CD4-positive, alpha-beta T cell (primary cell): ENCODE measurements around the gene SEMA7A. TPM values are rescaled to one million over a fixed set of nuclear protein-coding genes. Genes with fewer than 3 reads are reported as not detected.

Experiments used
- ATAC-seq: fragments of 200-7000 bp; cut with Tn5 transposase; one replicate; pipeline ENCODE4 v1.10.0; 2022; ENCODE audit warnings: mild to moderate bottlenecking; ENCODE audit not compliant: poor library complexity
- CTCF ChIA-PET: fragments of 350-600 bp; sonication (Branson Sonifier 250); formaldehyde crosslinking; loops from one replicate; lab custom pipeline; 2021; ENCODE audit warnings: antibody characterized with exemption, inconsistent platforms; lab: Charles Lee
- POLR2A ChIA-PET: fragments of 350-600 bp; sonication (Branson Sonifier 250); formaldehyde crosslinking; loops from one replicate; lab custom pipeline; 2021; ENCODE audit warnings: antibody characterized with exemption, inconsistent platforms; lab: Charles Lee
- DNase-seq, 14 experiments: peaks; one replicate each; pipeline ENCODE4 v3.0.0-alpha.2; 2013 to 2020; ENCODE audit warnings: mixed read lengths in 2 of 14
- H3K27ac ChIP-seq, 2 donors: one replicate each; pipeline versions ENCODE4 v1.5.1 to v1.7.0; 2013; ENCODE audit warnings: low read length in 2 of 2, low read depth in 1 of 2, mild to moderate bottlenecking in 1 of 2
- H3K27me3 ChIP-seq, 2 experiments: 1 replicate in 1 of 2; 2 replicates in 1 of 2; pipeline versions ENCODE4 v1.6.1 to v1.7.0; 2013; ENCODE audit warnings: low read length in 2 of 2, control low read depth in 1 of 2, mild to moderate bottlenecking in 1 of 2, moderate library complexity in 1 of 2; ENCODE audit not compliant: insufficient read depth in 2 of 2, control insufficient read depth in 1 of 2
- H3K36me3 ChIP-seq: one replicate; pipeline ENCODE4 v1.6.1; 2013; ENCODE audit warnings: low read length, control low read depth; ENCODE audit not compliant: insufficient read depth
- H3K4me1 ChIP-seq: one replicate; pipeline ENCODE4 v1.6.1; 2013; ENCODE audit warnings: low read length, control low read depth; ENCODE audit not compliant: insufficient read depth
- H3K4me3 ChIP-seq: one replicate; pipeline ENCODE4 v1.5.1; 2013; ENCODE audit warnings: mild to moderate bottlenecking, low read length, moderate library complexity
- H3K9me3 ChIP-seq, 2 experiments: 1 replicate in 1 of 2; 2 replicates in 1 of 2; pipeline versions ENCODE4 v1.6.1 to v1.7.0; 2013; ENCODE audit warnings: low read length in 2 of 2, mild to moderate bottlenecking in 2 of 2, control low read depth in 1 of 2, moderate library complexity in 1 of 2; ENCODE audit not compliant: control insufficient read depth in 1 of 2, insufficient read depth in 1 of 2
- H3K27ac Mint-ChIP-seq: one replicate; pipeline ENCODE4 v1.8.0; 2020; ENCODE audit warnings: mixed read lengths
- H3K27me3 Mint-ChIP-seq: one replicate; pipeline ENCODE4 v1.8.0; 2021; ENCODE audit warnings: mixed read lengths
- H3K36me3 Mint-ChIP-seq: one replicate; pipeline ENCODE4 v1.8.0; 2021; ENCODE audit warnings: low read depth, mixed read lengths
- H3K4me1 Mint-ChIP-seq: one replicate; pipeline ENCODE4 v1.8.0; 2021; ENCODE audit warnings: low read depth, mixed read lengths
- H3K4me3 Mint-ChIP-seq: one replicate; pipeline ENCODE4 v1.8.0; 2020; ENCODE audit warnings: mild to moderate bottlenecking, mixed read lengths
- H3K9me3 Mint-ChIP-seq: one replicate; pipeline ENCODE4 v1.8.0; 2020; ENCODE audit warnings: mixed read lengths
- intact Hi-C, 2 experiments: fragments of 100-400 bp; cut with DNase I in 1 of 2; cut with micrococcal nuclease in 1 of 2; formaldehyde crosslinking; loops; one replicate each; pipeline versions ENCODE4 v1.15.1 to v1.9.0; 2023 to 2025; cut with DNase I, micrococcal nuclease
- total RNA-seq, 174 experiments: library from RNA in 2 of 174; stranded (reverse) in 2 of 174; gene quantifications; one replicate each; pipeline ENCODE4 v1.2.3 and lab custom pipeline; 2021 to 2026
- TF ChIP-seq, protein P1 (sequence below): fragments of 200-600 bp; IDR thresholded peaks from one replicate; pipeline ENCODE4 v1.8.0; 2022; ENCODE audit warnings: antibody characterized with exemption, mild to moderate bottlenecking

The SEMA7A gene
- total RNA-seq, 2 experiments from 2014 or later, result 2.3 to 2.7 TPM

DNA sequence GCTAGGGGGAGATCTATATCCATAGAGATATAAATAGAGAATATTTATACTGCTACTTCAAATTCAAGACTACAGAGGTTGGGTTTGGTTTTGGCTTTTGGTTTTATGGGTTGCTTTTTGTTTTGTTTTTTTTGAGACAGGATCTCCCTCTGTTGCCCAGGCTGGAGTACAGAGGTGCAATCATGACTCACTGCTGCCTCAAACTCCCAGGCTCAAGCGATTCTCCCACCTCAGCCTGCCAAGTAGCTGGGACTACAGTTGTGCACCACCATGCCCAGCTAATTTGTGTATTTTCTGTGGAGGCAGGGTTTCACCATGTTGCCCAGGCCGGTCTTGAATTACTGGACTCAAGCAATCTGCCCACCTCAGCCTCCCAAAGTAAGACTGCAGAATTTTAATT lies 31.1 kb upstream of the SEMA7A start:
- no peak for ATAC-seq
- Histone ChIP-seq H3K27me3 (no peaks in the 10 kb centered on the region), H3K9me3 (no peaks in the 10 kb centered on the region), H3K27ac (no peak overlapping the region), H3K36me3 (no peaks in the 10 kb centered on the region), H3K4me1 (peaks cover 14% of the 10 kb centered on the region), H3K4me3 (no peak overlapping the region)
- CTCF ChIA-PET, result no interaction called here
- no peak for DNase-seq
- no peaks in the 10 kb centered on the region for H3K9me3 Mint-ChIP-seq
- intact Hi-C loops, result loop anchor here (5.0 to 10.0 kb wide), 5 partner anchors 320 to 1683 kb away; partner anchors contain the start of genes ADPGK (in 1 of the 2), CSK (in 1 of the 2), NPTN (in 1 of the 2) and PML (in 1 of the 2)
- POLR2A ChIA-PET, result no interaction called here
- no peak overlapping the region for H3K4me3 Mint-ChIP-seq
- H3K27ac Mint-ChIP-seq, result no peak overlapping the region
- peaks cover 42% of the 10 kb centered on the region for H3K4me1 Mint-ChIP-seq
- H3K27me3 Mint-ChIP-seq, result no peaks in the 10 kb centered on the region
- TF ChIP-seq, protein P1, sequence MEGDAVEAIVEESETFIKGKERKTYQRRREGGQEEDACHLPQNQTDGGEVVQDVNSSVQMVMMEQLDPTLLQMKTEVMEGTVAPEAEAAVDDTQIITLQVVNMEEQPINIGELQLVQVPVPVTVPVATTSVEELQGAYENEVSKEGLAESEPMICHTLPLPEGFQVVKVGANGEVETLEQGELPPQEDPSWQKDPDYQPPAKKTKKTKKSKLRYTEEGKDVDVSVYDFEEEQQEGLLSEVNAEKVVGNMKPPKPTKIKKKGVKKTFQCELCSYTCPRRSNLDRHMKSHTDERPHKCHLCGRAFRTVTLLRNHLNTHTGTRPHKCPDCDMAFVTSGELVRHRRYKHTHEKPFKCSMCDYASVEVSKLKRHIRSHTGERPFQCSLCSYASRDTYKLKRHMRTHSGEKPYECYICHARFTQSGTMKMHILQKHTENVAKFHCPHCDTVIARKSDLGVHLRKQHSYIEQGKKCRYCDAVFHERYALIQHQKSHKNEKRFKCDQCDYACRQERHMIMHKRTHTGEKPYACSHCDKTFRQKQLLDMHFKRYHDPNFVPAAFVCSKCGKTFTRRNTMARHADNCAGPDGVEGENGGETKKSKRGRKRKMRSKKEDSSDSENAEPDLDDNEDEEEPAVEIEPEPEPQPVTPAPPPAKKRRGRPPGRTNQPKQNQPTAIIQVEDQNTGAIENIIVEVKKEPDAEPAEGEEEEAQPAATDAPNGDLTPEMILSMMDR, result no peak
- H3K36me3 Mint-ChIP-seq, result peaks cover 40% of the 10 kb centered on the region

DNA sequence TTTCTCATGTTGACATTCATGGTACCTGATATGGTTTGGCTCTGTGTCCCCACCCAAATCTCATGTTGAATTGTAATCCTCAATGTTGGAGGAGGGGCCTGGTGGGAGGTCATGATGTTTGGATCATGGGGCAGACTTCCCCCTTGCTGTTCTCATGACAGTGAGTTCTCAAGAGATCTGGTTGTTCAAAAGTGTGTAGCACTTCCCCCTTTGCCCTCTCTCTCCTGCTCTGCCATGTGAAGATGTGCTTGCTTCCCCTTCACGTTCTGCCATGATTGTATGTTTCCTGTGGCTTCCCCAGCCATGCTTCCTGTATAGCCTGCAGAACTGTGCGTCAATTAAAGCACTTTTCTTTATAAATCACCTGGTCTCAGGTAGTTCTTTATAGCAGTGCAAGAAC lies 30.5 kb upstream of the SEMA7A start:
- Mint-ChIP-seq H3K9me3 (no peaks in the 10 kb centered on the region), H3K27ac (no peak overlapping the region), H3K36me3 (peaks cover 38% of the 10 kb centered on the region), H3K4me1 (peaks cover 42% of the 10 kb centered on the region), H3K4me3 (peak overlapping the region; percentile 7), H3K27me3 (no peaks in the 10 kb centered on the region)
- intact Hi-C loops, result loop anchor here (5.0 to 10.0 kb wide), 5 partner anchors 321 to 1682 kb away; partner anchors contain the start of genes ADPGK (in 1 of the 2), CSK (in 1 of the 2), NPTN (in 1 of the 2) and PML (in 1 of the 2)
- TF ChIP-seq, protein P1, result no peak
- Histone ChIP-seq H3K4me3 (no peak overlapping the region), H3K27ac (no peak overlapping the region), H3K27me3 (no peaks in the 10 kb centered on the region), H3K9me3 (no peaks in the 10 kb centered on the region), H3K36me3 (no peaks in the 10 kb centered on the region), H3K4me1 (peaks cover 19% of the 10 kb centered on the region)
- CTCF ChIA-PET, result no interaction called here
- peak in 2 of 14 experiments; percentile 23 to 29 for DNase-seq
- no peak for ATAC-seq
- POLR2A ChIA-PET, result no interaction called here

DNA sequence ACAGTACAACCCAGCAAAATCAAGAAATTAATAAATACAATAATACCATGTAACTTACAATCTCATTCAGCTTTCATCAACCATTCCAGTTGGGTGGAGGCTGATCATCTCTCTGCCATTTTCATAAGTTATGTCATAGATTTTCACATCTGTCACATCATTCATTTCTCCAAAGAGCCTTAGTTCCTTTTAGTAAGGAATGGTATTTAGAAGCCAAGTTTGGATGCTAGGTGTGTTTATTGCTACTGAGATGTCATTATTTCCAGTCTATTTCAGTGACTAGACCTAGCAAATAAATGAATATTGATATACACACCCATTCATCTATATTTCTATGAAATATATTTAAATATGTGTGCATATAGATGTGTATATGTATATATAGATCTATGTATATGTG lies 29.9 kb upstream of the SEMA7A start:
- CTCF ChIA-PET, result no interaction called here
- ATAC-seq (no peak), DNase-seq (no peak)
- H3K9me3 ChIP-seq, result no peaks in the 10 kb centered on the region
- H3K27ac ChIP-seq, result no peak overlapping the region
- TF ChIP-seq, protein P1, result no peak
- peaks cover 38% of the 10 kb centered on the region for H3K36me3 Mint-ChIP-seq
- H3K4me3 ChIP-seq, result no peak overlapping the region
- H3K27me3 ChIP-seq, result no peaks in the 10 kb centered on the region
- intact Hi-C loops, result loop anchor here (5.0 to 10.0 kb wide), 5 partner anchors 321 to 1681 kb away; partner anchors contain the start of genes ADPGK (in 1 of the 2), CSK (in 1 of the 2), NPTN (in 1 of the 2) and PML (in 1 of the 2)
- no peak overlapping the region for H3K27ac Mint-ChIP-seq
- H3K9me3 Mint-ChIP-seq, result no peaks in the 10 kb centered on the region
- H3K4me1 ChIP-seq, result peaks cover 19% of the 10 kb centered on the region
- H3K36me3 ChIP-seq, result no peaks in the 10 kb centered on the region
- H3K4me1 Mint-ChIP-seq, result peaks cover 48% of the 10 kb centered on the region
- peak overlapping the region; percentile 75 for H3K4me3 Mint-ChIP-seq
- POLR2A ChIA-PET, result interaction anchor here (0.6 kb wide), 1 partner anchor 31 kb away, joined by 3 read pairs; no protein-coding TSS in a partner anchor
- H3K27me3 Mint-ChIP-seq, result no peaks in the 10 kb centered on the region
